ENCODE results near the gene LSM5. TPM values are rescaled to one million over a fixed set of nuclear protein-coding genes. Genes with fewer than 3 reads are reported as not detected.

Gene LSM5
- total RNA-seq, 1 experiment from 2014 or later, result 100.0 TPM

DNA sequence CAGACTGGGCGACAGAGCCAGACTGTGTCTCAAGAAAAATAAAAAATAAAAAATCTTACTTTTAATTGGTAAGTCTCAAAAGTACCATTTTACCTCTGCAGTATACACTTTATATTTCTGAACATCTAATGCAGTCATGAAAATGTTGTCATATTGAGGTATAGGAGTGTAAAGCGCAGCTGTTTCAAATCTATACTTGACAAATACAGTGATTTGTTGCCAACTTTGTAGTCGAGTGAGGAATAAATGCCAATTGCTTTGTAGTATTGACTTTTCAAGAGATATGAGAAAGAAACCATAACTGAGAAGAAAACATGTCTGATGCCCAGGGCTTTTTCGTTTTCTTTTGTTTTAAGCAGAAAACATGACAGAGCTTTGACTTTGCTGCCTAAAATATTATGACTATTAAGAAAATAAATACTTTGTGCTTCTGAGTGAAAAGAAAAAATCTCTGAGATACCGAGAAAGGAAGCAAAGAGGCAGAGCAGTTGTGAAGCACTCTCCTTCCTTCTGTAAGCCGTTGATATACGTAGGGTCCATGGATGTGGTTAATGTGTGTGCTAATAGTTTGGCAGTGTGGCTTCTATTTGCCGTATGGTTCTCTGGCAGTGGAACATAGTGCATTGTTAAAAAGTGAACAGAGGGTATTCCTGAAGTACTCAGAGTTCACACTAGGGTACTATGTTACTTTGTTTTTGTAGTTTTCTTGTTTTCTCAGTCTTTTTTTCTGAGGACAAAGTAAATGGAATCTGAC, 43.3 kb upstream of the LSM5 start:
- Mint-ChIP-seq H3K9me3 (ENCODE audit: unreplicated experiment) (no peaks in the 10 kb centered on the region), H3K27ac (ENCODE audit: unreplicated experiment) (no peak overlapping the region), H3K27me3 (ENCODE audit: insufficient read depth, unreplicated experiment) (no peaks in the 10 kb centered on the region), H3K4me3 (ENCODE audit: unreplicated experiment) (no peak overlapping the region), H3K36me3 (ENCODE audit: insufficient read depth, unreplicated experiment) (no peaks in the 10 kb centered on the region), H3K4me1 (ENCODE audit: low read depth, unreplicated experiment) (no peaks in the 10 kb centered on the region)
- POLR2A ChIA-PET, result no interaction called here
- no peak for DNase-seq
- Histone ChIP-seq H3K9me3 (no peaks in the 10 kb centered on the region), H3K27me3 (replicated peaks; ENCODE audit: control insufficient read depth, insufficient read depth, low read length) (no peaks in the 10 kb centered on the region), H3K4me3 (ENCODE audit: low read depth, low read length) (no peak overlapping the region), H3K4me1 (no peaks in the 10 kb centered on the region), H3K36me3 (ENCODE audit: control insufficient read depth, insufficient read depth, low read length) (peaks cover 3% of the 10 kb centered on the region; the same call in 1 of the 2 replicates)
- TF ChIP-seq, protein P1, sequence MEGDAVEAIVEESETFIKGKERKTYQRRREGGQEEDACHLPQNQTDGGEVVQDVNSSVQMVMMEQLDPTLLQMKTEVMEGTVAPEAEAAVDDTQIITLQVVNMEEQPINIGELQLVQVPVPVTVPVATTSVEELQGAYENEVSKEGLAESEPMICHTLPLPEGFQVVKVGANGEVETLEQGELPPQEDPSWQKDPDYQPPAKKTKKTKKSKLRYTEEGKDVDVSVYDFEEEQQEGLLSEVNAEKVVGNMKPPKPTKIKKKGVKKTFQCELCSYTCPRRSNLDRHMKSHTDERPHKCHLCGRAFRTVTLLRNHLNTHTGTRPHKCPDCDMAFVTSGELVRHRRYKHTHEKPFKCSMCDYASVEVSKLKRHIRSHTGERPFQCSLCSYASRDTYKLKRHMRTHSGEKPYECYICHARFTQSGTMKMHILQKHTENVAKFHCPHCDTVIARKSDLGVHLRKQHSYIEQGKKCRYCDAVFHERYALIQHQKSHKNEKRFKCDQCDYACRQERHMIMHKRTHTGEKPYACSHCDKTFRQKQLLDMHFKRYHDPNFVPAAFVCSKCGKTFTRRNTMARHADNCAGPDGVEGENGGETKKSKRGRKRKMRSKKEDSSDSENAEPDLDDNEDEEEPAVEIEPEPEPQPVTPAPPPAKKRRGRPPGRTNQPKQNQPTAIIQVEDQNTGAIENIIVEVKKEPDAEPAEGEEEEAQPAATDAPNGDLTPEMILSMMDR (IDR thresholded peaks at IDR 0.05; ENCODE audit: insufficient read depth in 1 of 2, low read depth in 1 of 2, low read length in 1 of 2, severe bottlenecking in 1 of 2, unreplicated experiment in 1 of 2), result no peak
- intact Hi-C loops (cut with micrococcal nuclease; ENCODE audit: unreplicated experiment), result no loop called here
- CTCF ChIA-PET, result no interaction called here
- no TSS peak for BruUV-seq (replicated peaks)

DNA sequence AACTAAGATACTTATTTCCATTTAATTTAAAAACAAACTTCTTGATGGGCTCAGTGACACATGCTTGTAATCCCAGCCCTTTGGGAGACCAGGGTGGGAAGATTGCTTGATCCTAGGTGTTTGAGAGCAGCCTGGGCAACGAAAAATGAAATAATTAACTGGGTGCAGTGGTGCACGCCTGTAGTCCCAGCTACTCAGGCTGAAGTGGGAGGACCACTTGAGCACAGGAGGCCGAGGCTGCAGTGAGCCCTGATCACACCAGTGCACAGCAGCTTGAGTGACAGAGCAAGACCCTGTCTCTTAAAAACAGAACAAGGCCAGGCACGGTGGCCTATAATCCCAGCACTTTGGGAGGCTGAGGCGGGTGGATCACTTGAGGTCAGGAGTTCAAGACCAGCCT, 42.5 kb upstream of the LSM5 start:
- no peaks in the 10 kb centered on the region for H3K27me3 Mint-ChIP-seq (ENCODE audit: insufficient read depth, unreplicated experiment)
- POLR2A ChIA-PET, result no interaction called here
- H3K4me3 Mint-ChIP-seq (ENCODE audit: unreplicated experiment), result no peak overlapping the region
- no peaks in the 10 kb centered on the region for H3K36me3 Mint-ChIP-seq (ENCODE audit: insufficient read depth, unreplicated experiment)
- H3K9me3 Mint-ChIP-seq (ENCODE audit: unreplicated experiment), result no peaks in the 10 kb centered on the region
- H3K4me3 ChIP-seq (ENCODE audit: low read depth, low read length), result no peak overlapping the region
- no peak overlapping the region for H3K27ac Mint-ChIP-seq (ENCODE audit: unreplicated experiment)
- H3K9me3 ChIP-seq, result no peaks in the 10 kb centered on the region
- H3K4me1 ChIP-seq, result no peaks in the 10 kb centered on the region
- intact Hi-C loops (cut with micrococcal nuclease; ENCODE audit: unreplicated experiment), result no loop called here
- H3K36me3 ChIP-seq (ENCODE audit: control insufficient read depth, insufficient read depth, low read length), result peaks cover 3% of the 10 kb centered on the region; the same call in 1 of the 2 replicates
- TF ChIP-seq, protein P1 (IDR thresholded peaks at IDR 0.05; ENCODE audit: insufficient read depth in 1 of 2, low read depth in 1 of 2, low read length in 1 of 2, severe bottlenecking in 1 of 2, unreplicated experiment in 1 of 2), result no peak
- CTCF ChIA-PET, result no interaction called here
- no peaks in the 10 kb centered on the region for H3K4me1 Mint-ChIP-seq (ENCODE audit: low read depth, unreplicated experiment)
- no peak for DNase-seq
- no peaks in the 10 kb centered on the region for H3K27me3 ChIP-seq (replicated peaks; ENCODE audit: control insufficient read depth, insufficient read depth, low read length)
- no TSS peak for BruUV-seq (replicated peaks)

DNA sequence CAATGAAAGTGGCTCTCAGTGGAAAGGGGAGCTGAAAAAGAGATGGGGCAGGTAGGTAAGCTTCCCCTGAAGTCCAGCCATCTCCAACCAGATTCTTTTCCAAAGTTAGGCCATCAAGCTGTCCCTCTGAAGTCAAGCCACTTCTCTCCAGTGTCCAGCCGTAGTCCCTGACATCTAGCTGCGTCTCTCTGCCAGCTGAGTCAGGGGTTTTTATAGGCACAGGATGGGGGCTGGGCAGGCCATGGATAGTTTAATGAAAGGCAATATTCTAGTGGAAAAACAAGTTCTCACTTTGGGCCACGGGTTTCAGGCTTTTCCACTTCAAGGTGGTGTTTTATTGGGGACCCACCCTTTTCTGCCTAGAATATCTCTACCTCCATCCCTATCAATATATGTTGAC, 41.9 kb upstream of the LSM5 start:
- POLR2A ChIA-PET, result no interaction called here

More for the DNA sequence above, 41.9 kb upstream of the LSM5 start:
- Histone ChIP-seq H3K36me3 (ENCODE audit: control insufficient read depth, insufficient read depth, low read length) (peaks cover 3% of the 10 kb centered on the region; the same call in 1 of the 2 replicates), H3K9me3 (no peaks in the 10 kb centered on the region), H3K27me3 (replicated peaks; ENCODE audit: control insufficient read depth, insufficient read depth, low read length) (no peaks in the 10 kb centered on the region), H3K4me3 (ENCODE audit: low read depth, low read length) (no peak overlapping the region), H3K4me1 (no peaks in the 10 kb centered on the region)
- TF ChIP-seq, protein P1 (IDR thresholded peaks at IDR 0.05; ENCODE audit: insufficient read depth in 1 of 2, low read depth in 1 of 2, low read length in 1 of 2, severe bottlenecking in 1 of 2, unreplicated experiment in 1 of 2), result no peak
- CTCF ChIA-PET, result no interaction called here
- no TSS peak for BruUV-seq (replicated peaks)
- Mint-ChIP-seq H3K9me3 (ENCODE audit: unreplicated experiment) (no peaks in the 10 kb centered on the region), H3K36me3 (ENCODE audit: insufficient read depth, unreplicated experiment) (no peaks in the 10 kb centered on the region), H3K27me3 (ENCODE audit: insufficient read depth, unreplicated experiment) (no peaks in the 10 kb centered on the region), H3K27ac (ENCODE audit: unreplicated experiment) (no peak overlapping the region), H3K4me1 (ENCODE audit: low read depth, unreplicated experiment) (no peaks in the 10 kb centered on the region), H3K4me3 (ENCODE audit: unreplicated experiment) (no peak overlapping the region)
- no peak for DNase-seq
- intact Hi-C loops (cut with micrococcal nuclease; ENCODE audit: unreplicated experiment), result no loop called here
